HS-27A (cell line): ENCODE data around the gene COL16A1.

Source experiments
- DNase-seq: peaks from one replicate; pipeline ENCODE4 v3.0.0-alpha.2; 2012; ENCODE audit warnings: low read depth, missing footprints

The COL16A1 gene

DNA sequence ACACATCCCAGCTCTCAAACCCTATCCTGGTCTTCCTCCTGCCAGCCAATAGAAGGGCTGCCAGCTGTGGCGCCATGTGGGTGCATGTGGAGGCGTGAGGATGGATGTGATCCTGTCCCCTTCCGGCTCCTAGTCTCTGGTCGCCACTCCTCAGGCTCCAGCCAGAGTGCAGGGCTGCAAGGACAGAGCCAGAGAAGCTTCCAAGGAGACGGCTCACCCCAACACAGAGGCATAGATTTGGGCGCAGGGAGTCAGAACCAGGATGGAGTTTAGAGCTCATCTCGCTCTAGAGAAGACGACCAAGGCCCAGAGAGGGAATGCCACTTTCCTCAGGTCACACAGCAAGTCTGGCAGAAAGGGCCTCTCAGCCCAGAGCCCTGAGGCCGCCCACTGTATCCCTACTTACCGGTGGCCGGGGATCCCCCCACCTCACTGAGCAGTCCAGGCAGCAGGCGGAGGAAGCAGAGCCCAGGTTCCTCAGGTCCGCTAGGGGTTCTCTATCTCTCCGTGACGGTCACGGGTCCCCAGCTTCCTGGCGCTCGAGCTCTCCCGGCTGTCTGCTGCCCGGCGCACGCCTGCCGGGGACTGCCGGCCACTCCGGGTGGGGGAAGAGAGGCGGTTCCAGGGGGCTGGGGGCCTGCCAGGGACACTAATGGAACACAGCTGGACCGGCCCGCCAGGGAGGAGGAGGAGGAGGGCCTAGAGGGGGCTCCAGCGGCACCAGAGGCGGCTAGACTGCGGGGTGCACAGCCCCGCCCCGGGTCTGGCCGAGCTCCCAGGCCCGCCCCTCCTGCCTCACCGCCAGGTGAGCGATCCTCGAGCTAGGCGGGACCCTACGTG, at the start of gene COL16A1:
Gene COL16A1 (minus strand): TSS at position 587 of the 840 bp plus-strand sequence. CDS start 1,824 bp downstream, outside the sequence.
- no peak for DNase-seq

DNA sequence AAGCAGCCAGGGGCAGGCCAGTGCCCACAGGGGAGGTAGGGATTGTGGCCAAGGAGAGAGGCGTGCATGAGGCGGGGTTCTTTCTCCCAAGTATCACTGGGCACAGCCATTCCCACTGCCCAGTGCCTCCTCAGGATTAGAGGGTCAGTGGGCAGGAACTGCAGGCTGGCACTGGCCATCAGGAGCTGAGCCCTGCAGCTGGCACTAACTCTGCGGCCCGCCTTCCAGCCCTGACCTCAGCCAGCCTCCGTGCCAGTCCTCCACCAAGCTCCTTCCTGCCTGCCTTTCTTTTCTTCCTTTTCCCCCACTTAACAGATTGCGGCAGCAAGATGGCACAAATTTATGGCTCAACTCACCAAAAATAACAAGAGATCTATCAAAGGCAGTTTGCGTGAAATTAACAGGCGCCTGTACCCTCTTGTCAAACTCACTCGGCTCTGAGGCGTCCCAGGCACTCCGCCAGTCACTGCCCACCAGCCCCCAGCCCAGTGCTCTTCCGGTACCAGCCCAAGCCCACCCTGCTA, 49.2 kb upstream of the COL16A1 start:
- no peak for DNase-seq

DNA sequence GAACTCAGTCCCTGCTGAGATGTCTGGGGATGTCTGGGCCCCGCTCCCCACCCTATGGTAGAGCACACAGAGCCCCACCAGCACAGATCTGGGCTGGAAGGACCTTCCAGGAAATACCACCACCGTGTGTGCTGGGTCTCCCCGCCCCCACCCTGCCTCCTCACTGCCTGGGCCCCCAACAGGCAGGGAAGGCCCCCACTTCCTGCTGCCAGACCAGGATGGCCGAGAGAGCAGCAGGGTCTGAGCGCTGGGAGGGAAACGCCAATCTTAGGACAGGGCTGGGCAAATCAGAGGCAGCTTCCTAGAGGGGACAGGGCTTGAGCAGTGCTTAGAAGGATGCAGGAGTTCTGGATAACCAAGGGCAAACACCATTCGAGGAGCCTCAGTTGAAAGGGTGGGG, 48.4 kb upstream of the COL16A1 start:
- no peak for DNase-seq

DNA sequence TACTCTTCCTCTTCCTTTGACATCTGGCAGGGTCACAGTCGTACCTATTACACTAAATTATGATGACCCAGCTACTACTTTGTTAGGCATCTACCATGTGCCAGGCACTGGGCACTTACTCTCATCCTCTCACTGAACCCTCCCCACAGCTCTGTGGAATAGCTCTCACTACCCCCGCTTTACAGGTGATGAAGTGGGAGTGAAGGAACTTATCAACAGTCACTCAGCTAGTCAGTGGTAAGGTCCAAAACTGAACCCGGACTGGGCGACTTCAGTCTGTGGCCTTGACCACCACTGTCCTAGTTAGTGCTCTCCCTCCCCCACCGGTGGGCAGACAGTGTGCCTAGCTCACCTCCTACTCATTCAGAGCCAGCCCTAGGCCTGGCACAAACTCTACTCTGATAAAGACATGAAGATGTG, 48.0 kb upstream of the COL16A1 start:
- no peak for DNase-seq

DNA sequence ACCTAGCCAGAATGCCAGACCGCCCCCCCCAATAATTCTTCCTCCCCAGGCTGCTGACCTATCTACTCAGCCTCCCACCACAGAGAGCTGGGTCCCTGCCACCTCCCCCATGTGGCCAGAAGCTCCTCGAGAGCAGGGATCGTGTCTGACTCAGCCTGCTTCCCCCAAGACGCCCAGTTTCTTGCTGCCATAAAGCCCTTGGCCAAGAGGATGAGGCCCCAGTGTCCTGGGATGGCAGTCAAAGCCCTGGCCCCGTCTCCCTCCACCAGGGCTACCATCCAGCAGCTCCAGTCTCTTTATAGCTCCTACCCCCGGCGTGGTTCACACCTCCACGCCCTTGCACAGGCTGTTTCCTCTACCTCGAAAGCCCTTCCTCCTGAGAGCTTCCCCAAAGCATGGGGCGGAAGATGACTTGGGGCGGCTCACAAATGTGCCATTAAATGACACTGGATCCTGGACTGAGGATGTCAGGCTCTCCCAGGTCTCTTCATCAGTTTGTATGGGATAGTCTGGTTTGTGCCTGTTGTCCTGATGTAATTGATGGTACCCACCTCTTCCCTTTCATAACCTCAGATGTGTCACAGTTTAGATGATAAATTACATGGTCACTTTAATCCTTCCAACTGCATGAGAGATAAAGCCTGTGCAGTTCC, 47.2 kb upstream of the COL16A1 start:
- DNase-seq, result no peak

DNA sequence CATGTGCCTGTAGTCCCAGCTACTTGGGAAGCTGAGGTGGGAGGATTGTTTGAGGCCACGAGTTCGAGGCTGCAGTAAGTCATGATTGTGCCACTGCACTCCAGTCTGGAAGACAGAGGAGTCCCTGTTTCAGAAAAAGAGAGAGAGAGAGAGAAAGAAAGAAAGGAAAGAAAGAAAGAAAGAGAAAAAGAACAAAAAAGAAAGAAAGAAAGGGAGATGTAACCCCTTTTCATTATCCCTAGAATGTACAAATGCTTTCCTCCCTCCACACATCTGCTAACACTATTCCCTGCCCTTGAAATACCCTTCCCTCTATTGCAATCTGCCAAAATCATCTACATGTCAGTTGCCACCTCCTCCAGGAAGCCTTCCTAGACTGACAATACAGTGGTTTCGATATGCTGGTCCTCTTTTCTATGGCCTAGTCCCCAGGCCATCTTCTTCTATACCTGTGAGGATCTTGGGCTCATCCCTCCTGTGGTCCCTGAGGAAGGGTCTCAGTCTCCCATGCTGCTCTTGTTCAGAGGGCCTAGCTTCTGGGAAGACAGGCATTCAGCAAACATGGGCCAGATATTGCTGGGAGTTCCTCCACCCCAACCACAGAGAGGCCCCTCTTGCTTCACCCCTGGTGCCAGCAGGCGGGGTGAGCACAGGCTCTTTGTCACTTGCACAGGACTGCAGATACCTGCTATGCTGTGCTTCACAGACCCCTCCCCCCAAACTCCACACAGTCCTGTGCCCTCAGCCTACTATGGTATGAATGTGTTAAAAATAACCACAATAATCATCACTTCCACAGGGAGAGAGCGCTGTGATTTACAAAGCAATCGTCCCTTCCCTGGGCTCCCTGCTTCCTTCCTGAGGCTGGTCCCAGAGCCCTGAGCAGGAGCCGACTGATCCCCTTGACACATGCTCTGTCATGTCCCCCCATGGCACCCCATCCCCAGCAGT, 46.2 kb upstream of the COL16A1 start:
- no peak for DNase-seq

DNA sequence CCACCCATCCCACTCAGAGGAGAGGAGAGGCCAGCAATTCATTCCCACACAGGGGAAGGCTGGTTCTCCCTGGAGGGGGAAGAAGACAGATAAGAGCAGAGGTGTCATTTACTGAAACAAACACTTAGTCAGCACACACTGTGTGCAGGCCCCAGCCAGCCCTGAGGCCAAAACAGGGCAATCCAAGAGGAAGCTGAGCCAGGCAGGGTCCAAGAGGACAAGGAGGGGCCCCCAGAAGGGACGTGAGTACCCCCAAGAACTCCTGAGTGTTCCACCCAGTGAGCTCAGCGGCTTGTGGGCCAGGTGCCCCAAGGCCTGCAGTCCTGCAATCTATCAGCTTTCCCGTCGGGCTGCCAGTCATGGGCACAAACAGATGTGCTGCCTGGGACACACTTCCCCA, 44.5 kb upstream of the COL16A1 start:
- no peak for DNase-seq

DNA sequence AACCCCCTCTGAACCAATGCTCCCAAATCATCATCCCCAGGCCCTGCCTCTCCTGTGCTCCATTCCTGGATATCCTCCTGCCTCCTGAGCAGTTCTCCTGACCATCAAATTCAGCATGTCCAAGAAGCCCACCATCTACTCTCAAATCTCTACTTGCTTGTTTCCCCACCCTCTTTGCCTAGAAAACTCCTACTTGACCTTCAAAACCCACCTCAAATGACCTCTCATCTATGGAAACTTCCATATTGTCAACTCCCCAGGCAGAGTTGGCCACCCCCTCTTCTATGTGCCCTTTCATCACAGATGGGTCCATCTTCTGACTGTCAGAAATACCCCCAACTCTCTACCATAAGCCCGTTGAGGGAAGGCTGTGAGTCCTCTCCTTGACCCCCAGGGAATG, 43.5 kb upstream of the COL16A1 start:
- no peak for DNase-seq

DNA sequence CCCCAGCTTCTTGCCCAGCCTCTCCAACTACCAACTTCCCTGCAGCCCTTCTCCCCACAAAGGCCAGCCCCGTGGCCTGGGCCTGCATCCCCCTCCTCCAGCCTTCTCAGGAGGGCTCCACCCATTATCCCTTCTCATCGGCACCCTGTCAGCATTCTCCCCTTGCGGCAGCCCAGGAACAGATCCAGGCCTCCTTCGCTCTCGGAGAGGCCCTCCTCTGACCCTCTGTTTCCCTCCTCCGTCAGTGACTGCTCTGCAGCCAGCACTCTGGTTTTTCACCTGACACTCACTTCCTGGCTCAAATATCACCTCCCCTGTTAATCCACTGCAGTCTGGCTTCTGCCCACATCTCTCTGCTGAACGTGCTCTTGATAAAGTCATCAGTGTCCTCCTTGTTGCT, 42.9 kb upstream of the COL16A1 start:
- DNase-seq, result no peak

DNA sequence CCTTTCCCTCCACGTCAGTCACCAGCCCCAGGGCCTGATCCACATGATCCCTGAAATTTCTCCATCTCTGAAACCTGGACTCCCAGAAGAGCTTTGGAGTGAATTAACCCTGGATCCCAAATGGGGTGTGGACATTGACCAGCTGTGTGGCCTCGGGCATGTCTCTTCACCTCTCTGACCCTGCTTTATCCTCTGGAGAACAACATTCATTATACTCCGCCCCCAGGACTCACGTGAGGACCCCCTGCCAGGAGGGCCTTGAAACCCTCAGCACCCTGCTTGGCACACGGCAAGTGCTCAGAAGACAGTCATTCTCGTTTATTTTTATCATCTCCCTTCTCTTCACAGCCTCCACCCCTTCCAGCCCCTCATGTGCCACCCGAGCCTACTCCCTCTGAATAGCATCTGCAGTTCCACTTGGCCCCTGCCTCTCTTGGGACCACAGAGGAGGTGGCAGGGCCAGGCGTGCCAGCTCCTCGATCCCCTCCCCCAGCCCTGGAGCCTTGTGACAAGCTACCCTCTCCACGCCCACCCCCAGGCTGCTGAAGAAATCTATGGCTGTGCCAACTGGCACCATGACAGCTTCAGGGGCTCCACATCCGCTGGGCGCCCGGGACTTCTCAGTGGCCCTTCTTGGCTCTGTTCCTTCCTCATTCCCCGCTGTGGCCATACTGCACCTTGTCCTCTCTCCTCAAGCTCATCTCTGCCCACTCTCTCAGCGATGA, 42.3 kb upstream of the COL16A1 start:
- no peak for DNase-seq

DNA sequence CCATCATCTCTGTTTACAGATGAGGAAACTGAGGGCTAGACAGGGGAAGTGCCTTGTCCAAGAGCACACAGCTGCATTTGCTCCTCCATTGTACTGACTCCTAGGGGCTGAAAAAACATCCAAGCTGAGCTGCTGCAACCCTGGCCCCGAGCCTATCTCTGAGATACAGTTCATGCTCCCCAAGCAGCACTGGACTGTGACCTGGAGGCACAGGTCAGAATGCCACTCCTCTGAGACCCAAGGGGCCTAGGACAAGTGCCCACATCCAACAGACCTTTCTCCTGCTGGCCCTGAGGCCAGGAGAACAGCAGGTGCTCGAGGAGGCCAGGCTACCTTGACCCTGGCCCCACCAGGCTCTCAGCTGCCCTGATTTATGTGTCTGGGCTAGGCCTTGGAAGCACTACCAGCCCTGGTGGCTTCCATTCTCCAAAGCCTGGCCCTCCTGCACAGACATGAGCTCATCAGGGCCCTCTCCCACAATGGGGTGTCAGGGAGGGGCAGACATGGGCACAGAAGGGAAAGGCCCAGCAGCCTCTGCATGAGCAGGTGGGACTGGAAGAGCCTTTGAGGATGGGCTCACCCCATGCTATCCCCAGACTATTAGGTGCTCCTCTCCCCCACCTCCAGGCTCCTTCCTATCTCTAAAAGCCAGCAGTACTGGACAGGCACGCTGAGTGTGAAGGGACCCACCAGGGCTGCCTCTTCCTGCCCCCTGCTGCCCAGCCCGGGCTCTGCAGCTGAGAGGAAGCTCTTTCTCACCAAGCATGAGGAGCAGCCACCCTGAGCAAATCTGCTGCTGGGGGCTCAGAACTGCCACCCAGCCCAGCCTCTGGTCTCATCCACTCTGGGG, 41.5 kb upstream of the COL16A1 start:
- no peak for DNase-seq

DNA sequence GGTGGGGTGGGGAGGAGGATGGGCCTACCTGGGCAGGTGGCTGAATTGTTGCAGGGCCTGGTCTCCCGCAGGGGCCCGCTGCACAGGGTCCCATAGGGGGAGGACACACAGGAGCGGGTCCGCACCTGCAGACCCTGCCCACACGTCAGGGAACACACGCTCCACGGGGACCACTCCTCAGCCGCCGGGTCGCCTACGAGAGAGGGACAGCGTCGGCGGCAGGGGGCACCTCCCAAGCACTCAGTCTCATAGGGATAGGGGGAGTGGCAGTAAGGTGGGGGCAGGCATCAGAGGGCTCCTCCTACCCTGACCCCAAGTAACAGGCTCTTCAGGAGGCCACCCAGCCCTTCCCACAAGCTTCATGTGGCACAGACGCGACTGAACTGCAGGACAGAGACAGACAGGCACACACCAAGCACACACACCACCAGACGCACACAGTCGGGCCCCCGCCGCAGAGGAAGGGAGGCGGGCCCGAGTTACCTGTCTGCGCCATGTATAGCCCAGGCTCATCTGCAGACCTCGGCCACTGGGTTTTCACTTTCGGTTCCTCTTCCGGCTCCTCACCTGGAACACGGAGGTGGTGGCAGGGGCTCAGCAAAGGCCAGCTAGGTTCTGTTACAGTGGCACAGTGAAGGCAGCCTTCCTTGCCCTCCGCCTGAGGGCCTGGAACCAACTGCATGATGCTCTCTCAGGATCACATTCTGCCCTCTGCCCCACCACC, 40.5 kb upstream of the COL16A1 start:
- no peak for DNase-seq

DNA sequence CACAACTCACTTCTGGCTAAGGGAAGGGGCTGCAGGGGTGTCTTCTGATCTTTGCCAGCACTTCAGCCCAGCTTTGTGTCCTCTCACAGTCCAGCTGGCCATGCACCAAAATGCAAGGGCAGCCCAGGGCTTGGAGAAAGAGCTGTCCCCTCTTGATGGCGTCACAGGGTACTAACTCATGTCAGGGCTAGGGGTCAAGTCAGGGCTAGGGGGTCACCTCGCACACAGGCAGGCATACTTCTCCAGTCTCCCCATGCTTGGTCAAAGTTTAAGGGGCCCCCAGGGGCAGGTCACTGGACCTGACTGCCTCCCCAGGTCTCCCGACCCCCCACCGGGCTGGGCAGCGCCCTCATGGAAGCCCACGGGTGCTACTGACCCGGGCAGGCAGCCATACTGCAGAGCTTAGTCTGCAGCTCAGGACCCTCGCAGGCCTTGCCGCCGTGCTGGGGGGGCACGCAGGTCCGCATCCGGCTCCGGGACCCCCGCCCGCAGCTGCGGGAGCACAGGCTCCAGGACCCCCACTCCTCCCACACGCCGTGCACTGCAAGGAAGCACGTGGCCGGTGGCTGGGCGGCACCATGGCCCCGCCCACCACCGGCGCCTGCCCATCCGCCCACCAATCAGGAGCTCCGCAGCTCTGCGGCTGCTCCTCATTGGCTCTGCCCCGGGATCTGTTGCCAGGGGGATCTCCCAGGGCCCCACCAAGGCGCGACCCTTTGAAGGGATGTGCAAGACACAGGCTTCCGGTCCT, 38.8 kb upstream of the COL16A1 start:
- no peak for DNase-seq

DNA sequence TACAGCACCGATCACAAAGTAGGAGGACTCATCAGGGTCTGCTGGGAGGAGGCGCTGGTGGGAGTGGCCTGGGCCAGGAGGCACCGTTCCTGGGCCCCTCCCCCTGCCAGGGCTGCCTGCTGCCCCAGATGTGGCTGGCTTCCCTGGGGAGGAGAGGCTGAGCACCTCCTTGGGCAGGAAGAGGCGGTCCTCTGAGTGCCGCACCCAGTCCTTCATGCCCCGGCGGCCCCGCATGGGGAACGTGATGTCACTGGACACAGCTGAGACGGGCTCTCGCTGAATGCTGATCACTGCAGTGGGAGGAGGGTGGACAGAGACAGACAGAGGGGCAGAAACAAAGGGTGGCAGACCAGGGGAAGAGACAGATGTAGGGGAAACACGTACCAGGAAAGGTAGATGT, 35.5 kb upstream of the COL16A1 start:
- no peak for DNase-seq

DNA sequence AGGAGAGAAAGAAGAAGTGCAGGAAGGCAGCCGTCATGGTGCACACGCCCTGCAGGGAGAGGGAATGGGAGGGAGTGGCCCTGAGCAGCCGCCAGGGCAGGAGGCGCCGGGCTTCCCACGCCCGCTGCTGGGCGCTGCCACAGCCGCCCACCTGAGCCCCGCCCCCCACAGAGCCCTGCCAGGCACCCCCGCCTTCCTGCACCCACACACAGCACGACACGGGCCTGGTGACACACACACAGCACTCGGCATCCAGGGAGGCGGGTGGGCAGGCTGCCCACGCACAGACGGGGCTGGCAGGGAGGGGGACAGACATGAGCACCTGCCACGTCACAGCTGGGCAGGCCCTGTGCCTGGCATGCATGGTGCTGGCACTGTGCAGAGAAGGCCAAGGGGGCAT, 32.9 kb upstream of the COL16A1 start:
- DNase-seq, result no peak

DNA sequence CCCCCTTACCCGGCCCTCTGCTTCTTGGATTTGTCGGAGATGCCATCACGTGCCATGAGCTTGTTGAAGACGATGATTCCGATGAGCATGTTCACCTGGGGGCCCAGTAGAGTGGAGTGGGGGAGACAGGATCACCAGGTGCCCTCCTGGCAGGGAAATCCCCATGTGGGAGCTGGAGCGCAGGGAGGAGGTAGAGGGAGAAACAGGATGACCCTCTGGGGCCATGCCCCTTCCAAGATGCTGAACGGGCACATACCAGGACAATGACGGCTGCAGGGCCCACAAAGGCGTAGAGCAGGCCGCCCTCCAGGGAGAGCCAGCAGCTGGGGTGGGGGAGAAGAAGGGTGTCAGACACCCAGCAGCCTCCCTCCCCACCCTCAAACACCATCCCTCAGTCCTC, 31.8 kb upstream of the COL16A1 start:
- no peak for DNase-seq

DNA sequence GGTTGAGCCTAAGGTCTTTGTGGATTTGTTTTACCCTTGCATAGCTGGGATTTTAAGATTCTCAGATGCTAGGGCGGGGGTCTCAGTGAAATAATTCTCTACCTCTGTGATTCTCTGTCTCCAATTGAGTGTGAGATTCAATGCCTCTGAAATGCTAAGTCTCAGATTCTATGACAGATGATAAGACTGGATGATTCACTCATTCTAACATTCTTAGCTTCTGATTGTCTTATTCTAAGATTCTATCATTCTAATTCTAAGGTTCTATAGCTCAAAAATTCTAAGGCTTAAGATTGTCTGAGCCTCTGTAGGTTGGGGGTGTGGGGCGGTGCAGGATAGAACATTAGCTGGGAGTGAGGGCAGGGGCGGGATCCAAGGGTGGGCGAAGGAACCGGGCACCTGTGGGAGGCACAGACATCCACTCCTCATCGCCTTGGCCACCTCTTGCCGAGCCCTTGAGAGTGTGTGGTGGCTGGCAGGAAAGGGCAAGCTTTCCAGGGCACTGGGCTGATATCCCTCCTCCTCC, 30.8 kb upstream of the COL16A1 start:
- no peak for DNase-seq

DNA sequence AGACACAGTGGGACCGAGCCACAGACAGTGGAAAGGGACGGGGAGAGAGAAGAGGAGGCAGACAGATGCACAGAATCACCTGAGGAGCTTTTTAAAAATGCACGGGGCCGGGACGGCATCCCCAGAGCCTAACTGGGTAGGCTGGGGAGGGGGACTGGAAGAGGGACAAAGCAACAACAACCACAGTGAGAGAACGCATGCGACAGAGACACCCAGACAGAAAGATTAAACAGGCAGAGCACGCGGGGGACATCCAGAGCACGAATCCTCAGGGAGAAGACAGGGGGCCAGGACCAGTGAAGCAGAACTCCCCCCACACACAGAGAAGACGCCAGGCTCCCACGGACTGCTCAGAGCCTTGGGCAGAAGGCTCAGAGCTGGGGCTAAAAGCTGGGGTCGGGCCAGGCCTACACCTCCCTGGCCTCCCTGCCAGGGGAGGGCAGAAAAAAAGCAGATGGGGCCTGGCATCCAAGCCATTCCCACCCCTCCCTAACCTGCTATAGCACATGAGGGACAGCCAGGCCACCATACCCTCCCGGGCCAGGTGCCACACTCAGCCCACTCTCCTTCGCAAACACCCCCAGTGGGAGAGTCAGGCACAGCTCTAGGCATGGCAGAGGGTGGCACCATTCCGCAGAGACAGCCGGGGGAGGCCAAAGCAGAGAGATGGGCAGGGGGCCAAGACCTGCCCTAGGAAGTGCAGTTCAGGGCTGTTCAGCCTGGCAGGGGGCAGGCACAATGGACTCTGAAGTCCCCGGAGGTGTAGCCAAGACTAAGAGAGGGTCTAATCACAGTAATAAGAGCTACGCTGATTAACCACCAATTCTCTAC, 29.8 kb upstream of the COL16A1 start:
- no peak for DNase-seq
